Stimulated activated CD4-positive, alpha-beta T cell treated with anti-CD3 and anti-CD28 coated beads, Interleukin-15, amount 100 ng/mL, for 48 hours (primary cell): Measurements from ENCODE around the gene SEPTIN5.
"Not testable (repeated sequence)": the region's sequence is repeated elsewhere in the genome, so short reads cannot be mapped to it uniquely, and the experiment has no call there.

Source experiments
- DNase-seq, 2 donors: peaks; one replicate each; pipeline ENCODE4 v3.0.0-alpha.2; 2020; ENCODE audit warnings: low read depth in 2 of 2

Gene SEPTIN5

GRCh38 chr22:19714312-19715187 lies at the start of gene SEPTIN5:
SEPTIN5 (plus strand) TSS chr22:19714503; CDS start chr22:19714589, 86 bp downstream.
- DNase-seq: no peak

DNA sequence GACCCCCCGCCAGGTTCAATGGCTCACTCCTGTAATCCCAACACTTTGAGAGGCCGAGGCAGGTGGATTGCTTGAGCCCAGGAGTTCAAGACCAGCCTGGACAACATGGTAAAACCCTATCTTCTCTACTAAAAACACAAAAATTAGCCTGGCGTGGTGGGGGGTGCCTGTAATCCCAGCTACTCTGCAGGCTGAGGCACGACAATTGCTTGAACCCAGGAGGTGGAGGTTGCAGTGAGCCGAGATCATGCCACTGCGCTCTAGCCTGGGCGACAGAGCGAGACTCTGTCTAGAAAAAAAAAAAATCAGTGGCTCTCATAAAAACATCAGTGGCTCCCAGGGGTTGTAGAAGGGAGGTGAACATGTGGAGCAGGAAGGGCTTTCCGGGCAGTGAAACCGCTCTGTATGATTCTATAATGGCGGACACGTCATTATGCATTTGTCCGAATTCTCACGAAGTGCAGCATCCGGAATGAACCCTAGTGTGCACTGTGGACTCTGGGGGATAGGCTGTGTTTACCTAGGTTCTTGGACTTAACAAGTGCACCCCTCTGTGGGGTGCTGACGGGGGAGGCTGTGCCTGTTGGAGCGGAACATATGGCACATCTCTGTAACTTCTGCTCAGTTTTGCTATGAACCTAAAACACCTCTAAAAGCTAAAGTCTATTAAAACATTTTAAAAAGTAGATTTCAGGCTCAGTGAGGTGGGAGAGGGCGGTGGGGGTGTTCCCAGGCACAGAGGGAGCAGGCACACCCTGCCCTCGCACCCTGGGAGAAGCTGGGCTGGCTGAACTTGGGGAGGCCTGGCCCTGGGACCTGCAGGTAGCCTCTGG lies 49.1 kb upstream of the SEPTIN5 start:
- DNase-seq: no peak

DNA sequence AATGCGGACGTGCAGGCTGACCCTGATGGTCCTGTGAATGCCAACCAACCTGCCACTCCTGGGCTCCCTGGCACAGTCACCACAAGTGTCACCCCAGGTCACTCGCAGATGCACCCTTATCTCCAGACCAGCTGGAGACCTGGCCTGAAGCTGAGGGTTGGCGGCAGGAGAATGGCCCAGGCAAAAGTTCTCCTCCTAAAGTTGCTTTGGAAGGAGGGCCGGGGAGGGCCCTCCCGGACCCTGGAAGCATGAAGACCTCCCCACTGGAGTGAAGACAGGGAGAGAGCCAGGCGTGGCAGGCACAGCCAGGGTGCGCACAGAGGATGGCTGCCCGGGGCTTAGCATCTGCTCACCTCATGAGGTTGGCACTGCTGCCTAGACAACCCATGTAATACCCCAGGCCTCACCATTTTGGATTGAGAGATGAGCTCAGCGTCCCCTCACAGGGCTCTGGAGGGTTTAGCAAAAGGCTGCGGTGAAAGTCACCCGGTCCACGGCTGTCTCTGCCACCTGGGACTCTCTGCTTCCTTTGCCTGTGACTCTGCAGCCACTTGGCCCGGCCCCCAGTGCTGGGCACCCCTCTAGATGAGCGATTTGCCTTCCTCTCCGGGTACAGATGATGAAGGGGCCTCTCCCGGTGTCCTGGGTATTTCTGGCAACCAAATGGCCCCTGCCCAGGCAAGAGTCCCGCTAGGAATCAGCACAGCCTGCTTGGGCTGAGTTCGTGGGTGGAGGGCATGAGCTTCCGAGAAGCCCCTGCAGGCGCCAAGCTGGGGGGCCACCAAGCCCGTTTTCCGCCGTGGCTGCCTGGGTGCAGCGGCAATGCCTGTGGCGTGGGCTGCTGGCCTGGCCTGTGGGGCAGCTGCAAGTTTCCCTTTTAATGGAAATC lies 48.3 kb upstream of the SEPTIN5 start:
- DNase-seq: no peak

DNA sequence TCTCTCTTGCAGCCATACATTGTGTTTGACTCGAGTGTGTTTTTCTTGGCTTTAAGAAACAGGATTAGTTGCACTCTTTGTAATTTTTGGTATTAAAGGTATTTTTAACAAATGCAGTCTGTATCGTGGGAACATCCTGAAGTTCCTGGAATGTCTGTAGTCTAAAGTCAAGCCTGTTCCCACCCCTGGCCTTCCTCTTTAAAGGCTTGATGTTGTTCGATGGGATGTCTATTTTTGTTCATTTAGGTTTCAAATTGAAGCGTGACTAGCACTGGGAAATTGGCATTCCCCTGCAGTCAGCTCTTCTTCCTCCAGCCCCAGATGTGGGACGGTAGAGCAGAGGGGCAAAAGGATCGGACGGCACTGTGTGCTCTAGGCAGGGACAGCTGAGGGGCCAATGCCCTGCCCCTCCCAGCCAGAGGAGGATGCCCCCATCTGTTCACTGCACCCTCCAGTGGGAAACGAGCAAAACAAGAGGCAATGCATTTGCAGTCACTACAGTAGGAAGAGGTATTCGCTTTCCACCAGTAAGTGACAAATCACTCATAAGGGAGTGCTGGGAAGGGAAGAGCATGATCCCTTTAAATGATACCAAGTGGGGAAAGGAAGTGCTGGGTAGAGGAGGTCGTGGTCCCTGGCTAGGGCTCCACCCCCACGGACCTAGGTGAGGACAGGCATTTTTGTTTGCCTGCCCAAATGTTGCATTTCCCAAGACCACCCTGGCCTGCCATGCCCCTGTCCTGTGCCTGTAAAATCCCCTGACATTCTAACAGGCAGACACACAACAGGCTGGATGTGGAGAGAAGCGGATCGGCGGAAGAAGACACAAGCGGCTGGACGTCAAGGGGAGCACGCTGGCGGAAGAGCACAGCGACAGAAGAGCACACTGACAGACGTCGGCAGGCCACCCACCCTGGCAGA lies 47.4 kb upstream of the SEPTIN5 start:
- no peak for DNase-seq

- no peak for DNase-seq
Observed at GRCh38 chr22:19667872-19668740, 46.2 kb upstream of the SEPTIN5 start.

- no peak for DNase-seq
Observed at GRCh38 chr22:19668748-19669147, 45.6 kb upstream of the SEPTIN5 start.

DNA sequence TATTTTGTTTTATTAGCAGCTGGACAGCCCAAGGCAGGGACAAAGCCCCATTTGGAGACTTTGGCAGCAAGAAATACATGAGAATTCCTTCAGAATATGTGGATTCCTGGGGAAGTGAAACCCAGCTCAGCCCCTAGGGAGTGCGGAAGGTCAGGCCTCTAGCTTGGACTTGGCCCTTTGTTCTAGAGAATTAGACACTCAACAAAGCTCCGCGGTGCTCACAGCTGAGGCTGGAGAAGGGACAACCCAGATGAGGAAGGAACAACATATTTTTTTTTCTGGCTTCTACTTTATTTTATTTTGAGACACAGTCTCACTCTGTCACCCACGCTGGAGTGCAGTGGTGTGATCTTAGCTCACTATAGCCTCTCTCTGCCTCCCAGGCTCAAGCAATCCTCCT lies 44.7 kb upstream of the SEPTIN5 start:
- no peak for DNase-seq

- DNase-seq: no peak
Observed at GRCh38 chr22:19671316-19671715, 43.0 kb upstream of the SEPTIN5 start.

- no peak for DNase-seq
Observed at GRCh38 chr22:19672054-19672776, 42.1 kb upstream of the SEPTIN5 start.

DNA sequence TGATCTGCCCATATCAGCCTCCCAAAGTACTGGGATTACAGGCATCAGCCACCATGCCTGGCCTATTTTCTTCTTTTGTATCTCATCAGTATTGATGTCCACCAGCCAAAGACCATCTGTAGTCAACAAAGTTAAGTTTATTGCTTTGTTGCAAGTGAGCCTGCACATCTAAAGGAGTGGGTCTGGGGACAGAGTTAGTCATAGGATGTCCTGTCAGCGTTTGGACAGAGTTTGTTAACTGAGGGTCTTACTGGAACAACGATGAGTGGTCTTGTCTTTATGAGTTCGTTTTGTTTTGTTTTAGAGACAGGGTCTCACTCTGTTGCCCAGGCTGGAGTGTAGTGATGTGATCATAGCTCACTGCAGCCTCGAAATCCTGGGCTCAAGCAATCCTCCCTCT lies 40.6 kb upstream of the SEPTIN5 start:
- DNase-seq: no peak

DNA sequence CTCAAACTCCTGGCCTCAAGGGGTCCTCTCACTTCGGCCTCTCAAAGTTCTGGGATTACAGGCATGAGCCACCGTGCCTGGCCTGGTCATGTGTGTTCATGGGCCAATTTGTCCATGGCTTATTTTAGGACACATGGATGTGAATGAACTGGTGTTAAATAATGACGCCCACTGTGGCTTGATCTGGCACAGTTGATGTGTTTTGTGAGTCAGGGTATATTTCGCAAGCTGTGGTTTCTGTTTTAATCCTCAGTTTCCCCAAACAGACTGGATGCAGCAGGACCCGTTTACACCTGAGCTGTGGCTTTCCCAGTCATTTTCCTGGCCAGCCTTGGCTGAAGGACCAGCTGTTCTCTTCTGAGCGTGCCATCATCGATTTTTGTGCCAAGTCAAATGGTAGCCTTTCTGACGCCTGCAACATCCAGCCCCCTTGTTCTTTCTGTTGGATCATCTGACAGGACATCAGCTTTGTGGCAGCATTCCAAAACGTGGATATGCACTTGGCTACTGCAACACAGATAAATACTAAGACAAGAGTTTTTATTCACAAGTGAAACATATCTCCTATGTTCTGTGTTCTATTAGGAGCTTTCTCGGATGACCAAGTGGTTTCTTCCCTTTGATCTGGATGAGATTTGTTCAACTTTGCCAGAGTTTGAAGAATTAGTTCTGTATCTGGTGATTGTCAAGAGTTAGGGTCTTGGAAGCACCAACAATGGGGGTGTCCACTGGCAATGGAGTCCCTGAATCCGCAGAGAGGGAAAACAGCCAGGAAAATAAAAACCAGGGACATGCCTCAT lies 40.0 kb upstream of the SEPTIN5 start:
- no peak for DNase-seq

DNA sequence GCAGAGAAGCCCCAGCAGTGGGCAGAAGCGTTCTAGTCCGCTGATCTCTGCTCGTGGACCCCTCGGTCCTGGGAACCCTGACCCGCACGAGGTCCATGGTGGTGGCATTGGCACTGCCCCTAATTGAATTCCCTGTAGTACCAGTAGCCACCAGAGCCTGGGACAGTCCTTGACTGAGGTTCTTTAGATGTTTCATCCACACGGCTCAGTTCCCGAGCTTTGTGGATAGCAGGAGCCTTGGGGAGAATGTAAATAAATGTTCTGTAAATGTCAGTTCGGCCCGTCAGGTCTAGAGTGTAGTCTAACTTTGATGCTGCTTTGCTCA lies 39.4 kb upstream of the SEPTIN5 start:
- no peak for DNase-seq

DNA sequence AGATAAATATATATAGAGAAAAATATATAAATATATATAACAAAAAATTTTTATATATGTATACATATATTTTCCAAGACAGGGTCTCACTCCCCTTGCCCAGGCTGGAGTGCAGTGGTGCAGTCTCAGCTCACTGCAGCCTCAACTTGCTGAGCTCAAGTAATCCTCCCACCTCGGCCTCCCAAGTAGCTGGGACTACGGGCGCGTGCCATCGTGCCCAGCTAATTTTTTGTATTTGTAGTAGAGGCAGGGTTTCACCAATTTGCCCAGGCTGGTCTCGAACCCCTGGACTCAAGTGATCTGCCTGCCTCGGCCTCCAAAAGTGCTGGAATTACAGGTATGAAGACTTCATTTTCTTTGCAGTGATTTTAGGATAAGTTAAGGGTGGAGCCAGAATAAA lies 38.9 kb upstream of the SEPTIN5 start:
- DNase-seq: no peak

DNA sequence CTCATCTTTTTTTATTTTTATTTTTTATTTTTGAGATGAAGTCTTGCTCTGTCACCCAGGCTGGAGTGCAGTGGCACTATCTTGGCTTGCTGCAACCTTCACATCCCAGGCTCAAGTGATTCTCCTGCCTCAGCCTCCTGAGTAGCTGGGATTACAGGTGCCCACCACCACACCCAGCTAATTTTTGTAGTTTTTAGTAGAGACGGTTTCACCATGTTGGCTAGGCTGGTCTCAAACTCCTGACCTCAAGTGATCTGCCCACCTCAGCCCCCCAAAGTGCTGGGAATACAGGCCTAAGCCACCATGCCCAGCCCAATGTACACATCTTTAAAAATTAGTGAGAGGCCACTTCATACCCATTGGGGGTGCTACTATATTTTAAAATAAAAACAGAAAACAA lies 37.9 kb upstream of the SEPTIN5 start:
- not testable (repeated sequence) for DNase-seq

DNA sequence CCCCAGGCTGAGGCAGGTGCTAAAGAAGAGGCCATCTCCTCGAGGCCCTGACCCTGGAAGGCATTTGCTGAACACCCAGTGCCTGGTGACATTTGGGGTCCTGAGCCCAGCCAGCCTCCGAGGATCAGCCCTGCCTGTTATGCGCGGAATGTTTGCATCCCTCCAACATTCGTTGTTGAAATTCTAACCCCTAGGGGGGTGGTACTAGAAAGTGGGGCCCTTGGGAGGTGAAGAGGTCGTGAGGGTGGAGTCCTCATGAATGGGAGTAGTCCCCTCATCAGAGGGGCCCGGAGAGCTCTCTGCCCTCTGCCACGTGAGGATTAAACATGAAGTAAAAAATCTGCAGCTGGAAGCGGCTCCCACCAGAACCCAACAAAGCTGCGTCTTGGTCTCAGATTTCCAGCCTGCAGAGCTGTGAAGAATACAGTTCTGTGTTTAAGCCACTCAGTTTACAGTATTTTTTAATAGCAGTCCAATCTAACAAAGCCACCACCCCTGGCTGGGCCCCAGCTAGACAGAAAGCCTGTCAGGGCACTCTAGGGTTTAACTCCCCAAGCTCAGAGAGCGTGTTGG lies 35.3 kb upstream of the SEPTIN5 start:
- DNase-seq: no peak

- peak in 1 of 2 donors; percentile 19 for DNase-seq
Observed at GRCh38 chr22:19679522-19680101, 34.7 kb upstream of the SEPTIN5 start.

DNA sequence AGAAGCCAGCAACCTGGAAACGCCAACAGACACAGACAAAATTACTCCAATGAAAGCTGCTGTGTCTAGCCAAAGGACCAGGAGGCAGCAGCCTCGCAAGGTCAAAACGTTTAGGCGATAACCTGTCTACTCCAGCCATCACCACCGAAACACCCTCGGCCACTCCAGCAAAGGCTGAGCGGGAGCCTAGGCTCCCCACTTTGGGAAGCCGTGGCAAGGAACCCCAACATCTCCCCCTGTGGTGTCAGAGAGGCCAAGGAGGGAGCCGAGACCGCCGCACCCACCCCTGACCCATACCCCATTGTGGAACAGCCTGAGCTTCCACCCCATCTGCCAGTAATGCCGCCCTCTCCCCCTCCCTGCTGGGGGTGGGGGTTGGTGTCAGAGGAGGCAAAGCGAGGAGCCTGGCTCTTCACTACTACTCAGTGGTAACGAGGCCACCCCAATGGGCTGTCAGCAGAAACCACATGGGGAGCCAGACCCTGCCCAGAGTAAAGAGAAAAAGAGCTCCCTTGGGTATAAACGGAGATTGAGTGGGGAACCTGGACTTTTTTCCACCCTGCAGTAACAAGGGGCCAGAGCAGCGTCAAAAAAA lies 33.9 kb upstream of the SEPTIN5 start:
- DNase-seq: no peak
